Left hindlimb (tissue), 1 donor: ENCODE results near the gene CYP4F22.
"Not testable (repeated sequence)": the region's sequence is repeated elsewhere in the genome, so short reads cannot be mapped to it uniquely, and the experiment has no call there.

Source experiments
- DNase-seq: peaks from one replicate; pipeline ENCODE4 v3.0.0-alpha.2; 2018

CYP4F22 gene

DNA sequence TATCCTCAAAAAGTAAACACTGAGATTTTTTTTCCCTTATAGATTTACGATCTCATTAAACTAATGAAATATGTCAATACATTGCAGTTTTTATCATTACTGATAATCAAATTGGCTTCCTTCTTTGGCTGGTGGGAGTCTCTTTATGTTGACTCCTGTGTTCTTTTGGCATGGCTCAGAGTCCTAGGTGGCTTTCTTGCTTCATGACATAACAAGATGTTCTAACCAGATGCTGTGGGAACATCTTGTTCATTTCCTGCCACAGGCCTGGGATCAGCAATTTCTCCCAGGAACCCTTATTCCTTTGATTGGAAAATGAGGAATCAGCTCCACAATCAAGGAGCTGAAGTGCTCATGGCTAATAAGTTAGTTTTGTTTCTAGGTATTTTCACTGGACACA is 13.2 kb upstream of the CYP4F22 start:
- DNase-seq, result no peak

DNA sequence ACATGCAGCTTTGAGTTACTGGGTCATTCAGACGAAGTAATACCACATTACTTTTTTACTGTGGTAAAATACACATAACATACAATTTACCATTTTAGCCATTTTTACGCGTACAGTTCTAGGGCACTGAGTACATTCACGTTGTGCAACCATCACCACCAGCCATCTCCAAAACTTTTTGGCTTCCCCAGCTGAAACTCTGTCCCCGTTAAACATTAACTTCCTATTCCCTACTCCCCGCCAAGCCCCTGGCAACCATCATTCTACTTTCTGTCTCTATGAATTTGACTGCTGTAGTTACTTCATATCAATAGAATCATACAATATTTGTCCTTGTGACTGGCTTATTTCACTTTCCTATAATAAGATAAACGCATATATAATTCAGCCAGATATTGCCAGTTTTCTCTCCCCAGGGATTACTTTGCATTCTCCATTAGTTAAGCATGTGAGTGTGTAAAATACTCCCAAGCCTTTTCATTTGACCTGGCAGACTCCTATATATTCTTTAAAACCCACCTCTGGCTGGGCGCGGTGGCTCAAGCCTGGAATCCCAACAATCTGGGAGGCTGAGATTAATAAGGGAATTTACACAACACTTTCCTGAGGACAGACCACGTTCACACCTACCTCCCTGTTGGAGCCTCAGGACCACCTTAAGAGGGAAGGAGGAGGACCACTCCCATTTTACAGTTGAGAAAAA is 10.0 kb upstream of the CYP4F22 start:
- DNase-seq, result no peak

DNA sequence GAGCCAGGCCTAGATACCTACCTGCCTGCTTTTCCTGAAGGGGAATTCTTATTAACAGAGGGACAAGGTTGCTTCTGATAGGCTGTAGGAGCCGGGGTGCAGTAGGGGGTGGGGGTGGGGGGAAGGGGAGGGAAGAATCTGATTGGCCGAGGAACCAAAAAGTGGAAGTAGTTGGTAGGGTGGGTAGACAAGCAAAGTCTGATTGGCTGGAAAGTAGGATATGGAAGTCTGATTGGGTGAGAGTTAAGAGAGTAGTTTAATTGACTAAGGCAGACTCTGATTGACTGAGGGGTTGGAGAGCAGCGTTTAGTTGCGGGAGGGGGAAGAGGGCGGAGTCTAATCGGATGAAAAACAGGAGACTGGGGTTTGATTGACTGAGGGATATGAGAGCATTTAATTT is 9.4 kb upstream of the CYP4F22 start:
- DNase-seq, result no peak

DNA sequence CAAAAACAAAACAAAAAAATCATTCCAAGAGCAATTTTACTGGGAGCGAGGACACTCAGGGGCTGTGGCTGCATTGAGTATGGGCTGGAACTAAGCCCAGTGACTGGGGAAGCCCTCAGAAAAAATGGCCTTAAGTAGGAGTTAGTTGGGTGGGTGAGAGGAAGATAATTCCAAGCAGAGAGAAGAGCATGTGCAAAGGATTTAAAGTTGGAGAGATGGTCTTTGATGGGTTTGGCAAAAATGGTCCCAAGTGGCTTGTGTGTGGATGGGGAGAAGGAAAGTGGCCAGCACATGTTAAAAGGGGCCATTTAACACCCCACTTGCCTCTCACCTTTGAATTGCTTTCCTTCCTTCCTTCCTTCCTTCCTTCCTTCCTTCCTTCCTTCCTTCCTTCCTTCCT is 6.7 kb upstream of the CYP4F22 start:
- DNase-seq, result no peak

DNA sequence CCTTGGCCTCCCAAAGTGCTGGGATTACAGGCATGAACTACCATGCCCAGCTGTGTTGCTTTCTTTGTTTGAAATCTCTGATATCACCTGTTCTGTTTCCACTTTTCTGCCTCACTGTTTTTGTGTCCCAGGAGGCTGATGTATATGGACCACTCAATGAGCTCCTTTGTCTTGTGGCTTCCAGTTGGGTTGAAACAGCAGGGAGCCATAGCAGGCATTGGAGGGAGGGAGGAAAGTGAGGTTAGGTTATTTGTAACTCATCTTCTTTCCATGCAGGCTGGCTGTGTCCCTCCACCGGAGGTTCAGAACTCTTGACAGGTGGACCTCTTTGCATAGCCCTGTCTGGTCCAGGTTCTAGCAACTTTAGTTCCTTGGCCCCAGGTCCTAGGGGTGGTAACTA is 6.1 kb upstream of the CYP4F22 start:
- DNase-seq, result no peak

DNA sequence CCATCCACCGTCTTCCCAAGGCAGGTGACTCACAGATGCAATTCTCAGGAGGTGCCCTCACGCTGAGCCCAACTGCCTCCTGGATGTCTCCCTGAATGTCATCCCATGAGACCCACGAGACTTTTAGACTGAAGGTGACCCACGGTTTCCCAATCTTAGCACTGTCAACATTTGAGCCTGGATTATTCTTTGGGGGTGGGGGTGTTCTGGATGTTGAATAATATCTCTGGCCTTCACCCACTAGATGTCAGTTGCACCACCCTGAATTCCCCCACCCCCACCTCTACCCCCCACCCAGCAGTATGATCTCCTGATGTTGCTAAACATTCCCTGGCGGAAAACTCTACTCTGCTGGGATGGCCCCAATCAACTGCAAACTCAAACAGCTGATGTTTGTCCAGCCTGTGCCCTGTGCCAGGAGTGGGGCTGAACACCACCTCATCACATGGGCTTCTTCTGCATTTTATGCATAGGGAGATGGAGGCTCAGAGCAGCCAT is 2.2 kb upstream of the CYP4F22 start:
- DNase-seq, result no peak

DNA sequence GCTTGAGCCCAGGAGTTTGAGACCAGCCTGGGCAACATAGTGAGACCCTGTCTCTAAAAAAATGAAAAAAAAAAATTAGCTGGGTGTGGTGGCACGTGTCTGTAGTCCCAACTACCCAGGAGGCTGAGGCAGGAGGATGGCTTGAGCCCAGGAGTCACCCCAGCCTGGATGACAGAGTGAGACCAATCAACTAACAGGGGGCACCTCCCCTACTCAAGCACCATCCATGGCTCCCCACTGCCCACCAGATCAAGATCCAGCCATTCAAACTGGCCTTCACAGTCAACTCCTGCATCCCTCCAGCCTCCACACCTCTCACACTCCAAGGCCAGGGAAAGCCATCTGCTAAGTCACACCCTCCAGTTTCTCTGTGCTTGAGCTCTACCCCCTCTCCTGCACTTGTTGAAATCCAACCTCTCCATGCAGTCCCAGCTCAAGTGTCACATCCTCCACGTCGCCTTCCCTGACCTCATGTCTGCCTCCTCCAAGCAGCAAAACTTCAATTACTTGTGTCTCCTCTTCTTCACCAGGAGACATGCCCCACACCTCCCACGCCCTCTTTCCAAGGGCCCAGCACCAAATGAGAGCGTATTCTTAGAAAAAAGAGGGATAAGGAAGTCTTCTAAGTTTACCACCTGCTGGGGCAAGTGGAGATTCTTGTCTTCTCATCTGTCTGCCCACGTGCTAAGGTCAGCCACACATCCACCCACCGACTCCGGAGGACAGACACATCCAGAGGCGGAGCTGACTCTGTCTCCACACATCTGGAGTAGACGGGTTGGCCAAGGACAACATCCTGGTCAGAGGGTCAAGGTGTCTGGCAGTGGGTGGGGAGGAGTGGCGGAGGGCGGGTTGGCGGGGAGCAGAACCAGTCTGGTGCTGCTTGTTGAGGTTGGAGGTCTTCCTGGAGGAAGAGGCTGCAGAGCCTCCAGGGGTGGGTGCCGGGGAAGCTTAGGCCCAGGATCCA is 974 bp upstream of the CYP4F22 start:
- no peak for DNase-seq

DNA sequence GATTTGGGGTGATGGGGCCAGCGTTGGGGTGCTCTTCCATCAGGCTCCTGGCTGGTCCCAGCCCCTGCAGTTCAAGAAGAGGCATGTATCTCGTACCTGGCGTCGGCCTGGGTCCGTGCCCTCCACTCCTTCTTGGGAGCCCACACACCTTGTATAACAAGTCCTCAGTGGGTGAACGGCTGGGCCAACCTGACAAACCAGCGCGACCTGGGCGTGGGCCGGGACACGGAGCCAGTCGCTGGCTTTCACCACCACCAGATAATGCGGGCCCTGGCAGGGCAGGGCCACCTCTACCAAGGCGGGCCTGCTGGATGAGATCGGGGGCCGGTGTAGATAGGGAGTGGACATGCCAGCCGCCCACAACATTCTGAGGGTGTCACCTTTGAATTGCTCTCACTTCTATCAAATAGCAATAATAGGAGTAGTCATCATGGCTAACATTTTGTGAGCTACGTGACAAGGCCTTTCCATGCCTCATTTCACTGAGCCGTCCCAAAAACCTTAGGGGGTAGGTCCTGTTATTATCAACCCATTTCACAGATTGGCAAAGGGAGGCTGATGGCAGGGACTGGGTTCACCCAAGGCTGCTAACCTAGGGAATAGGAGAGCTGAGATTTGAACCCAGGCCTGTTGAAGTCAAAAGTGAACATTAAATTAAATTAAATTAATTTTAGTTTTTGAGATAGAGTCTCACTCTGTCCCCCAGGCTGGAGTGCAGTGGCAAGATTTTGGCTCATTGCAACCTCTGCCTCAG is 3.5 kb downstream of the CYP4F22 start:
- DNase-seq, result no peak

DNA sequence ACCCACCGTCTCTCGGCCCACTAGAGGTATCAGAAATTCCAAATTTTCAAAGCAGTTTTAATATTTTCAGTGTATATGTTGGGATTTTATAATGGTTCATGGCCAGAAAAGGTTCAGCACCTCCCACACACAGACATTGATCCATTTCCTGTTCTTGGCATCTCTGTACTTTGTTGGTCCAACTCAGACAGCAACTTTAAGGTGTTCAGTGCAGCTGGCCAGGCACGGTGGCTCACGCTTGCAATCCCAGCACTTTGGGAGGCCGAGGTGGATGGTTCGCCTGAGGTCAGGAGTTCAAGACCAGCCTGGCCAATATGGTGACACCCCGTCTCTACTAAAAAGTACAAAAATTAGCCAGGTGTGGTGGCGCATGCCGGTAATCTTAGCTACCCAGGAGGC is 6.9 kb downstream of the CYP4F22 start:
- DNase-seq, result not testable (repeated sequence)

DNA sequence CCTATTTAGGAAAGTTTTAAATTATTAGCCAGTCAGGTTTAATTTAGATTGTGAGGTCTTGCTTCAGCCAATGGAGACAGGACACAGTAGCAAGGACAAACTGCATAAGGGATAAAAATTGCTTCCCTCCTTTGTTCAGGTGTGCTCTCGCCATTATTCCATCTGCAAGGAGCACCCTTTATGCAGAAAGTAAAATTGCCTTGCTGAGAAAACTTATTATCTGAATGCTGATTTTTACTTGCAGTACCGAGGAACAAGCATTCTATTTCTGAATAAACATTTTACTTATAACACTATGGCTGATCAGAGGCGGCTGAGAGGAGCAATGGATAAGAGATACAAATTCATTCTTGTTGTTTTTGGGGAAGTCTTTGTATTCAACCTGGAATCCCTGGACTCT is 8.0 kb downstream of the CYP4F22 start:
- no peak for DNase-seq

DNA sequence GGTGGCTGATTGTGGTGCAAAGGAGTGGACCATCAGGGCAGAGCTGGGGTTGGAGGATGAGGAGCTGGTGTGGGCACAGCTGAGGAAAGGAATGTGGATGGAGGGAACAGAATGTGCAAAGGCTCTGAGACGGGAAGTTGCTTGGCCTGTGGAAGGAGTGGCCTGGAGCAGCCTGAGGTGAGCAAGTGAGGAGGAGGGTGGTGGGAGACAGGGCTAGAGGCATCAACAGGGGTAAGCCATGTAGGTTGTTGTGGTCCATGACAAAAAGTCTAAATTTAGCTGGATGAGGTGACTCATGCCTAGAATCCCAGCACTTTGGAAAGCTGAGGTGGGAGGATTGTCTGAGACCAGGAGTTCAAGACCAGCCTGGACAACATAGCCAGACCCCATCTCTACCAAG is 9.5 kb downstream of the CYP4F22 start:
- DNase-seq, result no peak

DNA sequence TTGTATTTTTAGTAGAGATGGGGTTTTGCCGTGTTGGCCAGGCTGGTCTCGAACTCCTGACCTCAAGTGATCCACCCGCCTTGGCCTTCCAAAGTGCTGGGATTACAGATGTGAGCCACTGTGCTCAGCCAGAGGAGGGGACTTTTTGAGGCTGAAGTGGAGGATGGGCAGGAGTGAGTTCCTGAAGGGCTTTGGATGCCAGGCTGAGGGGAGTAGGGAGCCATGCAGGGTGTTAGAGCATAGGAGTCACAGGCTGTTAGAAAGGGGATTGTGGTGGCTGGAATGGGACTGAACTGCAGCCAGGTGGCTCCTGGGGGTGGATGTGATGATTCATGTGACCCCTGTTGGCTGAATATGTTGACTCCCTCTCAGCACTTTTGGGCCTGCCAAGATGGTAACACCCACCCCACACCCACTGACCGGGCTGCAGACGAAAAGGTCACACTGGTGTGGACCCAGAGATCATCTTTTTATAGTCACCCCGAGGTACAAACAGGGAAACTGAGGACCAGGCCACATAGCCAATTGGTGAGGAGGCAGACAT is 11.2 kb downstream of the CYP4F22 start:
- no peak for DNase-seq

DNA sequence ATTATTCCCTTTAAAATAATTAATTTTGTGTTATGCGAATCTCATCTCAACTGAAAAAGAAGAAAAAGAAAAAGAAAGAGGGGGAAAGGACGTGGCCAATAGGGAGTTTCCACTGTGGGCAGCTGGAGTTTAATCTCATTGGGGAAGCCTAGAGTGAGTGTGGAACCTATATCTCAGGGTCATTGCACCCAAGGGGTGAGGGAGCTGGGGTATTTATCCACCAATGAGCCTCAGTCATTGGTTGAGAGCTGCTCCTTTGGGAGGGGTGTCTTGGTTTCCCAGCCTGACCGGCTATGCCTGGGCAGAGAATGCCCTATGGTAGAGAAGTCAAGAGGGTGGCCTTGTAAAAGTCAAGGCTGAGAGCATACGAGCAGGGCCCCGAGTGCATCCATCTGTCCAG is 16.5 kb downstream of the CYP4F22 start:
- DNase-seq, result no peak

DNA sequence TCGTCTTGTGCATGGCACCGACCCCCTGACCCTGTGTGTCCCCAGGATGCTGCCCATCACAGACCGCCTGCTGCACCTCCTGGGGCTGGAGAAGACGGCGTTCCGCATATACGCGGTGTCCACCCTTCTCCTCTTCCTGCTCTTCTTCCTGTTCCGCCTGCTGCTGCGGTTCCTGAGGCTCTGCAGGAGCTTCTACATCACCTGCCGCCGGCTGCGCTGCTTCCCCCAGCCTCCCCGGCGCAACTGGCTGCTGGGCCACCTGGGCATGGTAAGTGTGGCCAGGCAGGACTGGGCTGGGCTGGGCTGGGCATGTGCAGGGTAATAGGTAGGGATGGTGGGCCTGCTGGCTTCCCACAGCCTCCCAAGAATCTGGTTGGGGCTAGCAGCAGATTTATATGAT is 17.0 kb downstream of the CYP4F22 start:
- DNase-seq, result no peak

DNA sequence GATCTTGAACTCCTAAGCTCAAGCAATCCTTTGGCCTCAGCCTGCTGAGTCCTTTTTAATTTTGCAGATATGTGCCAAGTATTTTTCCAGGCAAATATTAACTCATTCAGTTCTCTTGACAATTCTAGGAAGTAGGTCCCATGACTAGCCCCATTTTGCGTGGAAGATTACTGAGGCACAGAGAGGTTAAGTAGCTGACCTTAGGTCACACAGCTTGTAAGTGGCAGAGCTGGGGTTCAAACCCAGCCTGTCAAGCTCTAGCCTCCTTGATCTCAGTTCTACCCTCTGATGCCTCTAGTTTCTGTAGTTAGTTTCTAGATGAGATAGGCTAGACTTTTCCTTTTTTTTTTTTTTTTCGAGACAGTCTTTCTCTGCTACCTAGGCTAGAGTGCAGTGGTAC is 18.1 kb downstream of the CYP4F22 start:
- DNase-seq, result no peak

DNA sequence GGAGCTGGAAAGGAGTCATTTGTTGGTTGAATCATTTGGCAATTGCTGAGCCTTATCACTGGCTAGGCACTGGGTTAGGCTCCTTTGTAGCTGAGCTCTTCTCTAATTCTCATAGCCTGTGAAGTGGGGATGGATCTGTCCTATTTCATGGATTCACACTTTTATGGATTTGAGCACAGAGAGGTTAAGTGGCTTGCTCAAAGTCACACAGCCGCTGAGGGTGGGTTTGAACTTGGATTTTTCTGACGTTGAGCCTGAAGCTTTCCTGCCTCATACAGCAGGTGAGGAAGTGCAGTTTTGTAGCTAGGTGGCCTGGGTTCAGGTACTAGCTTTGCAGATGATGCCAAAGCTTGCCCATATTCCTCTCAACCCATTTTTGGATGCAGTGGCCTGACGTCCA is 19.4 kb downstream of the CYP4F22 start:
- DNase-seq, result no peak

DNA sequence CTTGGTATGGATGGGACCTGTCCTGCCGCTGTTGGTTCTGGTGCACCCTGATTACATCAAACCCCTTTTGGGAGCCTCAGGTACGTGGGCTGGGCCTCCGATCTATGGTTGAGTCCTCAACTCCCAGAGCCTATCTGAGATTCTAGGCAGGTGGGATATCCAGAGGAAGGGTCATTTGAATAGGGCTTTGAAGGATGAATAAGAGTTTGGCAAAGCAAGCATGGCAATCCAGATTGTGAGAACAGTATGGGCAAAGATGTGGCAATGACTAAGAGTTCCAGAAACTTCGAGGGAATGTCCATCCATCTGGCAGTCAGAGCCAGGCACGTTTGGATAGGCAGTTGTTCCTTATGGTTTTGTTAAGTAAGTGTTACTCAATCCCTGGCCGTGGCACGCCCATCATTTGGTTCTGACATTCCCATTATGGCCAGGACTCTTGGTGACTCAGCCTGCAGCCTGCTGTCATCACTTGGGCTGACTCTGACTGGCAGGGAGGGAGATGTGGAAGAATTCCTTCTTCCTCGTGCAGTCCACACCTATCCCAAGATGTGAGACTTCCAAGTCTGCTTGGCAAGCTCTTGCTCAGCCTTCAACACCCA is 21.5 kb downstream of the CYP4F22 start:
- DNase-seq, result no peak

DNA sequence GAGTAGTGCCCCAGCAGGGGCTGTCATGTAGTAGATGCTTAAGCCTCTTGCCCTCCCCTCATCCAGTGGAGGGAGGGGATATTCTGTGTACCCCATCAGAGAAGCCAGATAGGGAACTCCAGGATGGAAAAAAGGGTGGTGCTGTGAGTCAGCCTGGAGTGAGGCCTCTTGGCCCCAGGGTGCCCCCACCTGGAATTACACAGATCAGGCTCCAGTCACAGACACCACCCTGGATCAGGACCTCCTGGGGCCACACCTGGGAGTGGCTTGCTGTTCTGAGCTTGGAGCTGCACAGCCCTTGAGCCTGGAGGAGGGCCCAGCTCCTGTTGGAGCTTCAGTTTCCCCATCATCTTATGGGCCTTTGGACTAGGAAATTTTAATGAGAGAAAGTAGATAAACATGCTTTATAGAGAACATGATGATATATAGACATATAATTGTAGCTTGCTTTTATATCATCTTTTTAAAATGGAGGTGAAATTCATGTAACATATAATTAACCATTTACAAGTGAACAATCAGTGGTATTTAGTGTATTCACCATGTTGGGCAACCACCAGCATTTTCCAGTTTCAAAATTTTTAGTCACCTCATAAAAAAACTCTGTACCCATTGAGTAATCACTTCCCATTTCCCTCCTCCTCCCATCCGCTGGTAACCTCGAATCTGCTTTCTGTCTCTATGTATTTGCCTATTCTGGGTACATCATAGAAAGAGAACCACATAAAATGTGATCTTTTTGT is 24.6 kb downstream of the CYP4F22 start:
- DNase-seq, result no peak

DNA sequence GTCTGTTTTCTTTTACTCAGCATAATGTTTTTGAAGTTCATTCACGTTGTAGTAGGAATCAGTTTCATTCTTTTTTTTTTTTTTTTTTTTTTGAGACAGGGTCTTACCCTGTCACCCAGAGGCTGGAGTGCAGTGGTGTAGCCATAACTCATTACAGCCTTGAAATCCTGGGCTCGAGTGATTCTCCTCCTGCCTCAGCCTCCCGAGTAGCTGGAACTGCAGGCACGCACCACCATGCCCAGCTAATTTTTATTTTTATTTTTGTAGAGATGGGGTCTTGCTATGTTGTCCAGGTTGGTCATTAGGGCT is 25.2 kb downstream of the CYP4F22 start:
- DNase-seq, result not testable (repeated sequence)

DNA sequence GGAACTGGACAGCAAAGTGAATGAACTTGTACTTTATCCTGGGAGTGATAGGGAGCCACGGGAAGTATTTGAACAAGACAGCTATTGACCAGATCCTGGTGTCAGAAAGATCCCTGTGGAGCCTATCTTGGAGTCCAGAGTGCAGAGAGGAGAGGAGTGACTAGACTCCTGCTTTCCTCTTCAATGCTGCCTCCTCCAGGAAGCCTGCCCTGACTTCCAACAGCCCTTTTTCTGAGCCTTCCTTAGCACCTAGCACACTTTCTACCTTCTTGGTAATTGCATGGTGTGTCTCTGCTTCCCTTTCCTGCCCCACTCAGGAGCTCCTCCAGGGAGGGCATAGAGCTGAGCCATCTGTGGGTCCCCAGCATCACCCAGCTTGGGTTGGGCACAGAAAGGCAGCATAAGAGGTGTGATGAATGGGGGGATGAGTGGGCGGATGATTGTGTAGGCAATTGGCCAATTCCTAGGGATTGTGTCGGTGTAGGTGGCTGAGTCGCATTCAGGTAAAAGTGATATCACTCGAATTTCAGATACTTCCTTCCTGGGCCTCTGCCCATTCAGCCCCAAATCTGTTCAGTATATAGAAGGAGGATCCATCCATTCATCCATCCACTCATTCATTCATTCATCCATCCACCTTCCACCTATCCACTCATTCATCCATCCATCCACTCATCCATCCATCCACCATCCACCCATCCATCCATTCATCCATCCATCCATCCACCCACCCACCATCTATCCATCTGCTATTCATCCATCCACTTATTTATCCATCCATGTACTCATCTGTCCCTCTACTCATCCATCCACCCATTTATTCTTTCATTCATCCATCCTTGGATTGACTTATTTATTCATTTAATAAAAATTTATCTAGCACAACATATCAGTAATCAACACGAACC is 26.9 kb downstream of the CYP4F22 start:
- DNase-seq, result no peak

DNA sequence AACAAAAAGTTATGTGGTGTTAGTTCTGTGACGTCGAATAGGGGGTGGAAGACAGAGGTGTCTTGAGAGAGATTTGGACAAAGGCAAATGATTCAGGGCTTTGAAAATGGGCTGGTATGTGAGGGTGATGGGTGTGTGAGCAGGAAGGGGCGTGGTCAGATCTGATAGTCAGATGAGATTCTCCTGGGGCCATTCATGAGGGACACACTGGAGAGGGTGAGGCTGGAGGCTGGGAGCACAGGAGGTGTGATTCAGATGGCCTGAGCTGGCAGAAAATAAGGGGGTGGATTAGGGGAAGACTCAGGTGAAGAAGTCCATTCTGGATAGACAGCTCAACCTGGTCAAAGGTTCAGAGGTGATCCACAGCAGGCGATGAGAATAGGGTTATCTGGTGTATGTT is 28.0 kb downstream of the CYP4F22 start:
- no peak for DNase-seq
